Liver (tissue), 3 donors: ENCODE data around the gene EML1.

ENCODE experiments used
- CTCF ChIP-seq: fragments of 150-350 bp; IDR thresholded peaks from 2 replicates; pipeline ENCODE4 v1.5.1; 2017; ENCODE audit warnings: improper control_type of control experiment, low read depth, low read length; ENCODE audit not compliant: missing input control
- NR2F2 ChIP-seq: IDR thresholded peaks from 2 replicates; pipeline ENCODE4 v1.6.1; 2016; ENCODE audit warnings: antibody characterized with exemption
- YY1 ChIP-seq: IDR thresholded peaks from 2 replicates; pipeline ENCODE4 v1.6.1; 2016; ENCODE audit warnings: antibody characterized with exemption, mild to moderate bottlenecking
- ZBTB33 ChIP-seq: IDR thresholded peaks from 2 replicates; pipeline ENCODE4 v1.6.1; 2016; ENCODE audit warnings: antibody characterized with exemption
- donor health status: healthy.
- donor health status: healthy.

- TF ChIP-seq CTCF (no peak), ZBTB33 (no peak), YY1 (no peak), NR2F2 (no peak)
Measured at GRCh38 chr14:99860219-99860618, 67.0 kb downstream of the EML1 start.
